HL-60/S4 treated with retinoic acid at 250 ng/mL for 4 days and 3 days (cell line): Measurements from ENCODE around the gene ARFRP1.
"Not testable (repeated sequence)": the region's sequence is repeated elsewhere in the genome, so short reads cannot be mapped to it uniquely, and the experiment has no call there.

ENCODE experiments used
- in situ Hi-C: fragments of 300-500 bp; cut with MboI; formaldehyde crosslinking; loops from 2 replicates; pipeline ENCODE4 v1.7.0; 2022; ENCODE audit warnings: low sequenced_read_pairs

Gene ARFRP1

DNA sequence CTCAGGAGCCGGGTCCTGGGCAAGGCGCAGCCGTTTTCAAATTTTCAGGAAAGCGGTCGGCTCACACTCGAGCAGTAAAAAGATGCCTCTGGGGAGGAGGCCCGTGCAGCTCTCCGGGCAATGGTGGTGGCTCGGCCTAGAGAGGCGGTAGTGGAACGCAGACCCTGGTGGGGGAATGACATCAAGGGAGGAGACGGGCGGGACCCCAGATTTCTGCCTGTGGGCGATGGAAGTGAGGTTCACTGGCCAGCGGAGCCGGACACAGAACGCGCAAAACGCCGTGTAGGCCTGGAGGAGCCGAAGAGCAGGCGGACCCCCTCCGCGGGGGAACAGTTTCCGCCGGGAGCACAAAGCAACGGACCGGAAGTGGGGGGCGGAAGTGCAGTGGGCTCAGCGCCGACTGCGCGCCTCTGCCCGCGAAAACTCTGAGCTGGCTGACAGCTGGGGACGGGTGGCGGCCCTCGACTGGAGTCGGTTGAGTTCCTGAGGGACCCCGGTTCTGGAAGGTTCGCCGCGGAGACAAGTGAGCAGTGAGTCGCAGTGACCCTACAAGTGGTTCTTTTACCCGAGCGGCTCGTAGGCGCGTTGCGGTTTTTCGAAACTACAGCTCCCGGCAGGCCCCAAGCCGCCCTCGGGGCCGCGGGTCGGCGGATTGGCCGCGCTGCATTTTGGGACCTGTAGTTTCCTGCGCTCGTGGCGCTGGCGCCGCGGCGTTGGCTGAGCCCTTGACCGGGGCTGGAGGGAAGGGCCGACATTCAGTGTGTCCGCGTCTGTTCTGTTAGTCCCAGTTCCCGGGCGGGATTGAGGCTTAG is 49.6 kb downstream of the ARFRP1 start, which contains the start of gene RTEL1:
Gene RTEL1 (plus strand): TSS at position 376 of the 812 bp plus-strand sequence. CDS start 1,091 bp downstream, outside the sequence.
- in situ Hi-C loops: no loop called here

DNA sequence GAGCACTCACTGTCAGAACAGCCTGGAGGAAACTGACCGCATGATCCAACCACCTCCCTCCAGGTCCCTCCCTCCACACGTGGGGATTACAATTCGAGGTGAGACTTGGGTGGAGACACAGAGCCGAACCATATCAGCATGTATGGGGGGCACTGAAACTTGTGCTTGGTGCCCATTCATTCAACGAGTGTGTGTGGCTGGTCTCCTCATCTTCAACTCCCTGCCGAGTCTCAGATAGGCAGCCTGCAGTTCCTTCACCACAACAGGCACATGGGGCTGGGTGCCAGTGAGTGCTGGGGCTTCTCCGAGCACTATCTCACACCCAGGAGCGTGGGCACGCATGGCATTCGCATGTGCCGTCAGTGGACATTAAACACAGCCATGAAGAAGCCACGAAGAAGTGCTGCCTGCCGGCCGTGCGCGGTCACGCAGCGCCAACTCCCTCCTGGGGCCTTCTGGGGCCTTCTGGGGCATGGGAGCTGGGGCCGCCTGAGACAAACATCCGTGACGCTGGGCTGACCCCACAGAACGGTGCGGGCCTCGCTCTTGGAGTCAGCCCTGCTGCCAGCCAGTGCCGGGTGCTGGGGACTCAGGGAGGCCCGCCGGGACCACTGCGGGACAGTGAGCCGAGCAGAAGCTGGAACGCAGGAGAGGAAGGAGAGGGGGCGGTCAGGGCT is 50.4 kb downstream of the ARFRP1 start:
- in situ Hi-C loops: no loop called here

DNA sequence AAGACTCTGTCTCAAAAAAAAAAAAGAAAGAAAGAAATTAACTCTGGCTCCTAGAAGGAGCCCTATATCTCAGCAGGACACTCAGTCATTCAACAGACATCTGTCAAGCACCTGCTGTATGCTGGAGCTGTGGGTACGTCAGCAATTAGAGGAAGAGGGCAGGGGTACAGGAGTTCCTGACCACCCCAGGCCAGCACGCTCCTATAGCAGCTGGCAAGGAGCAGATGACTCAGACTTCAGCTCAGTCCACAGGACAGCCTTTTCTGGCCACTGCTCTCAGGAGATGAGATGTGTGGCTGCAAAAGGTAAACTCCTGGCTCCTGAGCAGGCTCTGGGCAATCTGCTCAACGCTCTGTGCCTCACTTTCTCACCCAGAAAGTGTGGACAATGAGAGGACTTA is 51.3 kb downstream of the ARFRP1 start:
- in situ Hi-C loops: no loop called here

DNA sequence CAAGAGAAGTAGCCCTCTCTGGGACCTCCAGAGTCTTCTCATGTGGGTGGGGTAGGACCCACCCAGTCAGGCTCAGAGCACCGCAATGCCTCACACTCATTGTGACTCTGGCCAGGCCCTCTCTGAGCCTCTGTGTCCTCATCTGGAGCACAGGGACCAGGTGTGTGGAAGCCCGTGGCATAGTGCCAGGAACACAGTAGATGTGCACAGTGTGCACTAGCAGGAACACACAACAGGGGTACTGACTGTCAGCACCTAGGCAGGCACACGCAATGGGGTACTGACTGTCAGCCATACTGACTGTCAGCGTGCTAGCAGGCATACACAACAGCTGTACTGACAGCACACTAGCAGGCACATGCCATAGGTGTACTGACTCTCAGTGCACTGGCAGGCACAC is 52.5 kb downstream of the ARFRP1 start:
- in situ Hi-C loops: no loop called here

DNA sequence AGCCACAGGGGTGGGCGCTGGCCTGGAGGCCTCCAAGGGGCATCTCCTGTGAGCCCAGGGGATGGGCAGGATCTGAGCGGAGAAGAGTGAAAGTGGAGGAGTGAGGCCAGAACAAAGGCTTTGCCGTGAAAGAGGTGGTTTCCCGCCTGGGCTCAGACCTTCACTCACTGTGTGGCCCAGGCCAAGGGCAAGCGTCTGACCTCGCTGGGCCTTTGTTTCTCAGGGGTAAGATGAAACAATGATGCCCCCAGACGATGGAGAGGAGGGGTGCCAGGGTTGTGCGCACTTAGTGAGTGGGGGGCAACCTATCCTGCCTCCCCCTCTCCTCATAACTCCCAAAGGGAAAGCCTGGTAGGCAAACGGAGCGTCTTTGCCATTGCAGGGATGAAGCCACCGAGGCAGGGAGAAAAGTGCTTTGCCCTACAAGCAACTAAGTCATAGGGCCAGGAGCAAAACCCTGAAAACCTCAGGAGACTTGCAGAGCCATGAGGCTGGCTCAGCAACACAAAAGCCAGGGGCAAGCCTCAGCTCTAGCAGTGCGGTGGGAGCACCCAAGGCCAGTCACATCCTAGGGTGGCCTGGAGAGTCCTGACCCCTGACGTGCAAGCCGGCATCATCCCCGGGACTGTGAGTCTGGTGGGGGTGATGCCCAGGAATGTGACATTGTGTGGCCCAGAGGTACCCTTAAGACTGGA is 53.7 kb downstream of the ARFRP1 start:
- in situ Hi-C loops: no loop called here

DNA sequence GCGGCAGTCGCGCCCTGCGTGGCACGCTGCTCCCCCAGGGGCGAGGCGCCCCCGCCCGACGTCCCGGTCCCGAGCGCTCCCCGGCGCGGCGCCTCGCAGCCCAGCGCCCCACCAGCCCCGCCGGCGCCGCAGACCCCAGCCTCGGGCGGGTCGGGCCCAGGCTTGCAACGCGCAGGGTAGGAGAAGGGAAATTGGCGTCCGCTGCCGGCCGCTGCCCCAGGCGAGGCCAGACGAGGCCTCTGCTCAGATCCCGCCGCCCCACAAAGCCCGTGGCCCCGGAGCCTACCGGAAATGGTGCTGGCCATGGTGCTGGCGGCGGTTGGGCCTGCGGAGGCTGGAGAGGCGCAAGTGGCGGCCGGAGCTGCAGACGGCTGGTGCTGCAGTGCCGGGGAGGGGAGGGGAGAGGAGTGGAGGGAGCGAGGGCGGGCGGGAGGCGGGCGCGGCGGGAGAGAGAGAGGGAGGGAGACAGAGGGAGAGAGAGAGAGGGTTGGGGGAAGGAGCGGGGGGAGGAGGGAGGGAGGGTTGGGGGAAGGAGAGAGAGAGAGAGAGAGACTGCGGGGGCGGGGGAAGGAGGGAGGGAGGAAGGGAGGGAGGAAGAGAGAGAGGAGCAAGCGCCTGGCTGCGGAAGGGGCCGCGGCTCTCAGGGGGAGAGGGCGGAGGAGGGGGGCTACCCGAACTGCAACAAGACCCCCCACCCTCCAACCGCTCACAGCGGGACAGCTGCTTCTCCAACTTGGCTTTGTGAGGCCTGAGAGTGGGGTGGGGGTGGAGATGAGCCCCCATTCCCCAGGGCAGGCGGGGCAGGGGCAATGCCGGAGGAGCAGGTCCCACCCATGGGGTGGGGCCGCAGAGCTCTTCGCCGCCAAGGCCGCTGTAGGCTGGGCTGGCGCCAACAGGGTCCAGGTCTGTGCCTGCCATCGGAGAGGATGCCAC is 54.5 kb downstream of the ARFRP1 start, which contains the start of gene STMN3:
Gene STMN3 (minus strand): TSS at position 384 of the 933 bp plus-strand sequence. CDS start 79 bp downstream, at position 305.
- in situ Hi-C loops: no loop called here

DNA sequence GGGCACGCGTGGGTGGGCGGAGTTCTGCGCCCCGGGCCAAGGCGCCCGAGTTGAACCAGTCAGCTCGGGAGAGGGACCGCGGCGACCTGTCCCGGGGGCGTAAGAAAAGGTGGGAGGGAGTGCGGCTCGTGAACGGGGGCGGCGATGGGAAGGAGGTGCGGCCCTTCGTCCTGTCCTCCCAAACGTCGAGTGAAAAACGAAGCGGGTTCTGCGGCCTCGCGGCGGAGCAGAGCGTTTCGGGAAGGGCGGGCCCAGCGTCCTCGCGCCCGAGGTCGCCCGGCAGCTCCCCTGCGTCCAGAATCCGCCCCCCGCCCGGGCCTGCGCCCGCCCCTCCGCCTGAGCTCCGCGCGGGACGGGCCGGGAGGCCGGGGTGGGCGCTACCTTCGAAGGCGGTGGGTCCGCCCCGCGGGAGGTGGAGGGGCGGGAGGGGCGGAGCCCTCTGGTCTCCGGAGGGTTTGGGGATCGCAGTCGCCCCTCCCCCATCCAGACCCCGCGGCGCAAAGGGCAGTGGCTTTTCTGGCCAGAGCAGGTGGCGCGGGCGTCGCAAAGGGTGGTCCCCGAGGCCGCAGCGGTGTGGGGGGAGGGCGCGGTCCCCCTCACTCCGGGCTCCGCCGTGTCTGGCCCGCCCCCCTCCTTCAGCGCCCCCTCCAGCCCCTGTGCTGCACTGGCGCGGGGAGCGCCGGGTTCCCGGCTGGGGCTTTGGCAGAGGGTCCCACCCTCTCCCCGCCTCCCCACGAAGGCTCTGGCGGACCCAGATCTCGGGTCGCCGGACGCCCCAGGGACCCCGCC is 55.4 kb downstream of the ARFRP1 start:
- in situ Hi-C loops: no loop called here

DNA sequence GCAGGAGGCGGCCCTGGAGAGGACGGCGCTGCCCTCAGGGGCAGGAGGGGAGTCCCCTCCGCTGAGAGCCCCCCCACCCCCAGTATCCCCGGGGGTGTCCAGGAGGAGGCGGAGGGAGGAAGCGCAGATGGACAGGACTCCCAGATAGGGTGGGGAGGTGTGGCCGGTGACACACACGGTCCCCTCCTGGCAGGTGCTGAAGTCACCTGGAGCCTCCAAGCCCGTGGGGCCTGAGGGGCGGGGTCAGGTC is 55.9 kb downstream of the ARFRP1 start:
- in situ Hi-C loops: no loop called here

DNA sequence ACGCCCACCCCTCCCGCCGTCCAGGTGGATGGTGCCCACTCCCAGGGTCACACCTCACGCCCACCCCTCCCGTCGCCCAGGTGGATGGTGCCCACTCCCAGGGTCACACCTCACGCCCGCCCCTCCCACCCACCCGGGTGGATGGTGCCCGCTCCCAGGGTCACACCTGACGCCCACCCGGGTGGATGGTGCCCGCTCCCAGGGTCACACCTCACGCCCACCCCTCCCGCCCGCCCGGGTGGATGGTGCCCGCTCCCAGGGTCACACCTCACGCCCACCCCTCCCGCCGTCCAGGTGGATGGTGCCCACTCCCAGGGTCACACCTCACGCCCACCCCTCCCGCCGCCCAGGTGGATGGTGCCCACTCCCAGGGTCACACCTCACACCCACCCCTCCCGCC is 57.3 kb downstream of the ARFRP1 start:
- in situ Hi-C loops: not testable (repeated sequence)

DNA sequence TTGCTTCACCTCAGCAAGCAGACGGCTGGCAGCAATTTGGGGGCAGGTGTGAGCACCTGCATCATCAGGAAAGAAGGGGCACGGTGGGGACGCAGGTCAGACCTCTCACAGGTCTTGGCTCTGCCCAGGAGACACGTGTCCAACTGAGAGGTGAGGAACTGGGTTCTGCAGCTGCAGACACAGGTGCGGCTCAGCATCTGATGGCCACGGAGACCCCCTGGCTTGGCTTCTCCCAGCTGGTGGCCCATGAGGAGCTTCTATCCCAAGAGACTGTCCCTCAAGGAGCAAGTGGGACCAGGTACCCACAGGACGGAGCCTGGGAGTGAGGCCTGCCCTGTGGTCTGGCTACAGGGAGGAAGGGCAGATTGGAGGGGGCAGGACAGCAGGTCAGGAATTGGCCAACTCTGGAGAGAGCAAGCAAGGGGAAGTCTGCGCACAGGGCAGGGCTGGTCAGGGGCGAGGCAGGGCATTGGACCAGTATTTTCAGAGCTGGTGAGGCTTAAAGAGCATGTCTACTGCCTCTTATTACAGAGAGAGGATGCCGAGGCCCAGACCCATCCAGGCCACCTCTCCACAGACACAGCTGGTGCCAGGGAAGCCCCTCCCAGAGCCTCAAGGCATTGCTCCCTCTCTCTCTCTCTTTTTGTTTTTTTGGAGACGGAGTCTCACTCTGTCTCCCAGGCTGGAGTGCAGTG is 58.7 kb downstream of the ARFRP1 start:
- in situ Hi-C loops: no loop called here
